Central memory CD8-positive, alpha-beta T cell (primary cell): ENCODE measurements around the gene XYLT2.

Source experiments
- ATAC-seq: fragments of 150-1000 bp; cut with Tn5 transposase; replicated peaks from 2 replicates; pipeline ENCODE4 v1.10.0; 2022; ENCODE audit warnings: mild to moderate bottlenecking, moderate FRiP score, moderate number of reproducible peaks; ENCODE audit not compliant: poor library complexity, severe bottlenecking; ENCODE audit errors: extremely low read depth
- DNase-seq, 2 donors: peaks; one replicate each; pipeline ENCODE4 v3.0.0; 2021; ENCODE audit warnings: low spot score in 2 of 2
- H3K27ac Mint-ChIP-seq: one replicate; pipeline ENCODE4 v1.8.0; 2022; ENCODE audit warnings: low read depth, mild to moderate bottlenecking, moderate library complexity, mixed read lengths
- H3K27me3 Mint-ChIP-seq: one replicate; pipeline ENCODE4 v1.8.0; 2022; ENCODE audit warnings: mixed read lengths
- H3K36me3 Mint-ChIP-seq: one replicate; pipeline ENCODE4 v1.8.0; 2022; ENCODE audit warnings: mild to moderate bottlenecking, moderate library complexity, mixed read lengths; ENCODE audit not compliant: insufficient read depth
- H3K4me1 Mint-ChIP-seq: one replicate; pipeline ENCODE4 v1.8.0; 2022; ENCODE audit warnings: mixed read lengths
- H3K4me3 Mint-ChIP-seq: one replicate; pipeline ENCODE4 v1.8.0; 2022; ENCODE audit warnings: mild to moderate bottlenecking, moderate library complexity, mixed read lengths
- H3K9me3 Mint-ChIP-seq: one replicate; pipeline ENCODE4 v1.8.0; 2022; ENCODE audit warnings: mixed read lengths

Gene XYLT2

GRCh38 chr17:50364061-50364458 lies 18.1 kb downstream of the XYLT2 start:
- Mint-ChIP-seq H3K9me3 (no peaks in the 10 kb centered on the region), H3K4me1 (peaks cover 23% of the 10 kb centered on the region), H3K27me3 (no peaks in the 10 kb centered on the region)

DNA sequence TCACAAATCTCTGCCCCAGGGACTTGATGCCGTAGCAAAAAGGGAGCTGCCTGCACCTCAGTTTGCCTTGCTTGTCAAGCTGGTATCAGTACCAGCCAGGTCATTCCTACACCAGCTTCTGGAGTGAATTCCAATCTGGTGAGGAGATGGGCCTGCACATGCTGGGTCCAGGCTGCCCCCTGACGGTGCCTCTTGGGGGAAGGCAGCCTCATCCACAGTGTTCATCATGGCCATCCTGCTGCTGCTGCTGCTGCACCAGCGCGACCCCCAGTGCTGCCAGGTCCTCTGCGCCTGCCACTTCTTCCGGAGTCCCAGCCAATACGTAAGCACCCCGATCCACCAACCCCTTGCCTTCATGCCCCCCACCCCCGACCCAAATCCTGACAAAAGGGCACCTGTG lies 18.8 kb downstream of the XYLT2 start:
- peaks cover 18% of the 10 kb centered on the region for H3K36me3 Mint-ChIP-seq
- H3K27me3 Mint-ChIP-seq: no peaks in the 10 kb centered on the region
- peaks cover 23% of the 10 kb centered on the region for H3K4me1 Mint-ChIP-seq
- ATAC-seq (no peak), DNase-seq (no peak)
- H3K4me3 Mint-ChIP-seq: no peak overlapping the region
- no peaks in the 10 kb centered on the region for H3K9me3 Mint-ChIP-seq
- no peak overlapping the region for H3K27ac Mint-ChIP-seq

More at GRCh38 chr17:50364061-50364458, 18.1 kb downstream of the XYLT2 start:
- Mint-ChIP-seq H3K4me3 (no peak overlapping the region), H3K27ac (no peak overlapping the region), H3K36me3 (peaks cover 18% of the 10 kb centered on the region)
- ATAC-seq (no peak), DNase-seq (no peak)

DNA sequence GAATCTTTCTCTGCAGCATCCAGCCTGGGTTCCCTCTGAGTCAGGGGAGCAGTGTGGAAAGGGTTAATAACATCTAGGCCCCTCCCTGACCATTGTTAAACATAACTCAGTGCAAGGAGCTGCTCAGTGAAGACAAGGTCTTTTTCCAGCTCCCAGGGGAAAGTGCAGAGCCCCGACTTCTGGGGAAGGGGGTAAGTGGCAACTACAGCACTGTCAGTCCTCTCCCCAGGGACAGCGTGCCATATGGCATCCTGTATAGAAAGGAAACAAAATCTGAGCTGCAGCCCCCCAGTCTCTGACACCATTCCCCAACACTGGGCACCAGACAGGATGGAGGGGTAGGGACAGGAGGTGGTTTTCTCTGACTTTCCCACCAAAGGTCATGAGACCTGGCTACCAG lies 19.2 kb downstream of the XYLT2 start:
- H3K4me3 Mint-ChIP-seq: no peak overlapping the region
- no peaks in the 10 kb centered on the region for H3K9me3 Mint-ChIP-seq
- no peaks in the 10 kb centered on the region for H3K27me3 Mint-ChIP-seq
- H3K4me1 Mint-ChIP-seq: peaks cover 23% of the 10 kb centered on the region
- peaks cover 16% of the 10 kb centered on the region for H3K36me3 Mint-ChIP-seq
- DNase-seq: no peak
- ATAC-seq: no peak
- peak overlapping the region; percentile 70 for H3K27ac Mint-ChIP-seq

- H3K27me3 Mint-ChIP-seq: no peaks in the 10 kb centered on the region
- peak overlapping the region; percentile 70 for H3K27ac Mint-ChIP-seq
- ATAC-seq: no peak
- peaks cover 17% of the 10 kb centered on the region for H3K36me3 Mint-ChIP-seq
- peaks cover 23% of the 10 kb centered on the region for H3K4me1 Mint-ChIP-seq
- H3K9me3 Mint-ChIP-seq: no peaks in the 10 kb centered on the region
- no peak for DNase-seq
- no peak overlapping the region for H3K4me3 Mint-ChIP-seq
These were observed 19.9 kb downstream of the XYLT2 start for GRCh38 chr17:50365649-50366393.

DNA sequence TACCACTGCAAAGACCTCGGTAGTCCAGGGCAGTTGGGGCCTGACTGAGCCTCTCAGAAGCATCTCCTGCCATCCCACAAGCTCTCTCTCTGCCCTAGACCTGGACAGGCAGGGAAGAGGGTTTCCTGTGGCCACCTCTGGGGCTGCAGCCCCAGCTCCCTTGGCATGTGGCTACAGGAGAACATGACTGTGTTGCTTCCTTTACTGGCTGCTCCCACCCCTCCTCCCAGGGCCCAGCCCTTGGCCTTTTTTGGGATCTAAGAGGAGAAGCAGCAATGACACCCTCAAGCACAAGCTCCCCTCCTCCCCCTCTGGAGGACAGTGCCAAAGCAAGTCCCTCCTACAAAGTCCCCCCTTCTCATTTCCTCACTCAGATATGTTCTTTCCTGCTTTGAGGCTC lies 21.5 kb downstream of the XYLT2 start:
- Mint-ChIP-seq H3K27me3 (no peaks in the 10 kb centered on the region), H3K9me3 (no peaks in the 10 kb centered on the region), H3K4me1 (peaks cover 28% of the 10 kb centered on the region), H3K4me3 (no peak overlapping the region), H3K27ac (peak overlapping the region; percentile 68), H3K36me3 (peaks cover 17% of the 10 kb centered on the region)
- ATAC-seq: no peak
- DNase-seq: no peak

DNA sequence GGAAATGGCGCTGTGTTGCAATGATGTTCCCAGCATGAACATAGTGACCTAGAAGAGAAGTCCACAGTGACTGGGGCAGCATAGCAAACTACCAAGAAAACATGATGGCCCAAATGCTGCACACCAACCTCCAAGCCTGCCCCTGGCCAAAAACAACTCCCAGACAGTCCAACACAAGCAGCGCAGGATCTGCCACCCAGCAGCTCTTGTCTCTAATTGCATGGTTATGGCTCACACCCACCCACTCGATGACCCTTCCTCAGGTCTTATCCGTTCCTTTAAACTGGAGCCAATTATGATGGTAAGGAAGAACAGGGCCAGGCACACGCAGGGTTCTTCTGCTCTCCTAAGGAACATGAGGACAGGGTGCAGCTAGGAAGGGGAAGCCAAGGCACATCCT lies 24.1 kb downstream of the XYLT2 start:
- Mint-ChIP-seq H3K4me3 (peak overlapping the region; percentile 32), H3K9me3 (no peaks in the 10 kb centered on the region), H3K36me3 (peaks cover 24% of the 10 kb centered on the region), H3K4me1 (peaks cover 36% of the 10 kb centered on the region), H3K27me3 (no peaks in the 10 kb centered on the region), H3K27ac (no peak overlapping the region)
- ATAC-seq (no peak), DNase-seq (no peak)

GRCh38 chr17:50371526-50371925 lies 25.6 kb downstream of the XYLT2 start:
- H3K4me3 Mint-ChIP-seq: peak overlapping the region; percentile 92
- peaks cover 29% of the 10 kb centered on the region for H3K4me1 Mint-ChIP-seq
- no peaks in the 10 kb centered on the region for H3K9me3 Mint-ChIP-seq
- no peaks in the 10 kb centered on the region for H3K27me3 Mint-ChIP-seq
- peaks cover 19% of the 10 kb centered on the region for H3K36me3 Mint-ChIP-seq
- DNase-seq: no peak
- peak overlapping the region; percentile 65 for H3K27ac Mint-ChIP-seq
- ATAC-seq: no peak

DNA sequence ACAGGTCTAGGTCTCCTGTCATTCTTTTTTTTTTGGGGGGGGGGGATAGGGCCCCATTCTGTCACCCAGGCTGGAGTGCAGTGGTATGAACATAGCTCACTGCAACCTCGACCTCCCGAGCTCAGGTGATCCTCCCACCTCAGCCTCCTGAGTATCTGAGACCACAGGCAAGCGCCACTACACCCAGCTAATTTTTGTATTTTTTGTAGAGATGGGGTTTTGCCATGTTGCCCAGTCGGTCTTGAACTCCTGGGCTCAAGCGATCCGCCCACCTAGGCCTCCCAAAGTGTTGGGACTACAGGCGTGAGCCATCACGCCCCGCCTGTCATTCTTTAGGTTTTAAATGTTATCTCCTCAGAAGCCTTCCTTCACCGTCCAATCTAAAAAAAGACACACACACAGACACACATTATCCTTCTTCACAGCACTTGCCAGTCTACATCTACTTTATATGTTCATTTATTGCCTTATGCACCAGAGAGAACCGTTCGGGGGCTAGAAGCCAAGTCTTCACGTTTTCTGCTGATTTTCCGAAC lies 26.4 kb downstream of the XYLT2 start:
- peak overlapping the region; percentile 92 for H3K4me3 Mint-ChIP-seq
- peaks cover 19% of the 10 kb centered on the region for H3K36me3 Mint-ChIP-seq

GRCh38 chr17:50372758-50373556 lies 27.0 kb downstream of the XYLT2 start, which contains the start of the genes EME1 and MRPL27:
Gene EME1 (plus strand): TSS chr17:50373229. CDS start chr17:50375209, 1,980 bp downstream.
Gene MRPL27 (minus strand): TSS chr17:50373184. CDS start chr17:50373170, 14 bp downstream.
- H3K9me3 Mint-ChIP-seq: no peaks in the 10 kb centered on the region
- no peaks in the 10 kb centered on the region for H3K27me3 Mint-ChIP-seq
- peaks cover 24% of the 10 kb centered on the region for H3K4me1 Mint-ChIP-seq
- DNase-seq: peak; percentile 82 to 84
- H3K4me3 Mint-ChIP-seq: peak within 1 kb of the TSS; percentile 92
- peak; percentile 95 for ATAC-seq
- H3K27ac Mint-ChIP-seq: peak within 1 kb of the TSS; percentile 97
- peaks cover 16% of the 10 kb centered on the region for H3K36me3 Mint-ChIP-seq

More for the DNA sequence above, 26.4 kb downstream of the XYLT2 start:
- H3K27me3 Mint-ChIP-seq: no peaks in the 10 kb centered on the region
- peaks cover 29% of the 10 kb centered on the region for H3K4me1 Mint-ChIP-seq
- DNase-seq: no peak
- no peaks in the 10 kb centered on the region for H3K9me3 Mint-ChIP-seq
- peak; percentile 19 for ATAC-seq
- H3K27ac Mint-ChIP-seq: peak overlapping the region; percentile 97

GRCh38 chr17:50373705-50374104 lies 27.8 kb downstream of the XYLT2 start:
- peak overlapping the region; percentile 92 for H3K4me3 Mint-ChIP-seq
- no peaks in the 10 kb centered on the region for H3K27me3 Mint-ChIP-seq
- H3K9me3 Mint-ChIP-seq: no peaks in the 10 kb centered on the region
- H3K4me1 Mint-ChIP-seq: peaks cover 22% of the 10 kb centered on the region
- peak overlapping the region; percentile 97 for H3K27ac Mint-ChIP-seq
- peaks cover 12% of the 10 kb centered on the region for H3K36me3 Mint-ChIP-seq
- DNase-seq (no peak), ATAC-seq (no peak)

- Mint-ChIP-seq H3K36me3 (peaks cover 13% of the 10 kb centered on the region), H3K27ac (no peak overlapping the region), H3K4me3 (no peak overlapping the region), H3K9me3 (no peaks in the 10 kb centered on the region), H3K27me3 (no peaks in the 10 kb centered on the region), H3K4me1 (peaks cover 22% of the 10 kb centered on the region)
- DNase-seq: no peak
- no peak for ATAC-seq
These were observed 30.1 kb downstream of the XYLT2 start for GRCh38 chr17:50375858-50376538.
